Body of pancreas (tissue), 4 donors: ENCODE measurements around the gene CLEC18B. TPM values are rescaled to one million over a fixed set of nuclear protein-coding genes. Genes with fewer than 3 reads are reported as not detected.
"Not testable (repeated sequence)": the region's sequence is repeated elsewhere in the genome, so short reads cannot be mapped to it uniquely, and the experiment has no call there.

ENCODE experiments used
- ATAC-seq: fragments of 150-250 bp; one replicate; pipeline ENCODE4 v1.9.1; 2016
- DNase-seq, 4 donors: peaks; one replicate each; pipeline ENCODE4 v3.0.0-alpha.2; 2019
- H3K27ac ChIP-seq, 4 donors: fragments of 200-600 bp; sonication (generic); 1 replicate in 3 of 4; 2 replicates in 1 of 4; pipeline versions ENCODE4 v1.5.1 to v1.6.1; 2016 to 2019; ENCODE audit warnings: mild to moderate bottlenecking in 1 of 4, mixed read lengths in 1 of 4, moderate library complexity in 1 of 4
- H3K27me3 ChIP-seq, 2 donors: fragments of 200-600 bp; sonication (generic); one replicate each; pipeline ENCODE4 v1.6.0; 2016; ENCODE audit warnings: mild to moderate bottlenecking in 1 of 2
- H3K36me3 ChIP-seq, 2 donors: fragments of 200-600 bp; sonication (generic); replicated peaks in 1 of 2; 2 replicates each; pipeline ENCODE4 v1.5.1; 2016; ENCODE audit warnings: low read depth in 2 of 2; ENCODE audit not compliant: insufficient read depth in 1 of 2
- H3K4me1 ChIP-seq: fragments of 200-600 bp; sonication (generic); one replicate; pipeline ENCODE4 v1.6.0; 2016
- H3K4me3 ChIP-seq, 2 donors: fragments of 200-600 bp; sonication (generic); 1 replicate in 1 of 2; 2 replicates in 1 of 2; pipeline ENCODE4 v1.5.1; 2016 to 2019
- H3K9me3 ChIP-seq, 3 donors: fragments of 200-600 bp; sonication (generic); 1 replicate in 2 of 3; 2 replicates in 1 of 3; pipeline ENCODE4 v1.5.1; 2016
- POLR2A ChIP-seq, 3 donors: fragments of 450-650 bp; IDR thresholded peaks; one replicate each; pipeline ENCODE4 v1.6.1; 2016; ENCODE audit warnings: antibody characterized with exemption in 3 of 3, mild to moderate bottlenecking in 2 of 3
- WGBS, 2 donors: methylation state at CpG; one replicate each; pipeline ENCODE4 v1.1.5; 2017; 5-methylcytosine and 5-hydroxymethylcytosine counted together
- intact Hi-C: fragments of 100-400 bp; cut with DNase I; formaldehyde crosslinking; loops from one replicate; pipeline ENCODE4 v1.15.1; 2023
- total RNA-seq, 2 donors: library from RNA; depleted of rRNA; stranded (reverse); fragments of >200 nt; gene quantifications; one replicate each; pipeline ENCODE4 v1.1.0, GENCODE V29; 2016
- TF ChIP-seq, protein P1 (sequence below), 7 experiments: fragments of 450-650 bp in 4 of 7; fragments of 200-600 bp in 3 of 7; sonication (generic) in 3 of 7; IDR thresholded peaks; one replicate each; pipeline ENCODE4 v1.5.1; 2016 to 2019; ENCODE audit warnings: antibody characterized with exemption in 7 of 7

Gene CLEC18B
- total RNA-seq, 2 donors from 2014 or later, result 0.26 TPM; not detected in 1

DNA sequence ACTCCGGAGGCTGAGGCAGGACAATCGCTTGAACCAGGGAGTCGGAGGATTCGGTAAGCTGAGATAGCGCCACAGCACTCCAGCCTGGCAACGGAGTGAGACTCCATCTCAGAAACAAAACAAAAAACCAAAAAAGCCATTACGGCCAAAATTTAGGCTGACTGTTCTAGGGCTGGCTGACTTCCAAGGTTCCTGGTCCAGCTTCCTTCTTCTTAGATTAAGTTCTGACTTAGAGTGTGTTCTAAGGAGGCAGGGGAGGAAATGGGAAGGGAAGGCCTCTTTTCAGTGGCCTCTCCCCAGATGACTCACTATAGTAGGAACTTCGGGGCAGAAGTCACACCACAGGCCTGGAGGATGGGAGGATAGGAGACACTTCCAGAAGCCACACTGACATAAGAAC, 27.7 kb upstream of the CLEC18B start:
- DNase-seq (peak; percentile 25 to 72 (median 44)), ATAC-seq (peak; percentile 77)
- intact Hi-C loops, result no loop called here
- Histone ChIP-seq H3K4me3 (no peak overlapping the region), H3K9me3 (no peaks in the 10 kb centered on the region), H3K27ac (peak overlapping the region in 2 of 4 donors; percentile 34 to 61), H3K4me1 (peaks cover 6% of the 10 kb centered on the region), H3K36me3 (peaks cover 4 to 16% of the 10 kb centered on the region in 2 donors), H3K27me3 (no peaks in the 10 kb centered on the region)
- WGBS, 2 donors, result 77 to 81% methylated on average over 8 of the region's 8 CpGs
- TF ChIP-seq, protein P1, sequence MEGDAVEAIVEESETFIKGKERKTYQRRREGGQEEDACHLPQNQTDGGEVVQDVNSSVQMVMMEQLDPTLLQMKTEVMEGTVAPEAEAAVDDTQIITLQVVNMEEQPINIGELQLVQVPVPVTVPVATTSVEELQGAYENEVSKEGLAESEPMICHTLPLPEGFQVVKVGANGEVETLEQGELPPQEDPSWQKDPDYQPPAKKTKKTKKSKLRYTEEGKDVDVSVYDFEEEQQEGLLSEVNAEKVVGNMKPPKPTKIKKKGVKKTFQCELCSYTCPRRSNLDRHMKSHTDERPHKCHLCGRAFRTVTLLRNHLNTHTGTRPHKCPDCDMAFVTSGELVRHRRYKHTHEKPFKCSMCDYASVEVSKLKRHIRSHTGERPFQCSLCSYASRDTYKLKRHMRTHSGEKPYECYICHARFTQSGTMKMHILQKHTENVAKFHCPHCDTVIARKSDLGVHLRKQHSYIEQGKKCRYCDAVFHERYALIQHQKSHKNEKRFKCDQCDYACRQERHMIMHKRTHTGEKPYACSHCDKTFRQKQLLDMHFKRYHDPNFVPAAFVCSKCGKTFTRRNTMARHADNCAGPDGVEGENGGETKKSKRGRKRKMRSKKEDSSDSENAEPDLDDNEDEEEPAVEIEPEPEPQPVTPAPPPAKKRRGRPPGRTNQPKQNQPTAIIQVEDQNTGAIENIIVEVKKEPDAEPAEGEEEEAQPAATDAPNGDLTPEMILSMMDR (IDR thresholded peaks at IDR 0.05), result no peak
- no peak for TF ChIP-seq POLR2A (IDR thresholded peaks at IDR 0.05)

DNA sequence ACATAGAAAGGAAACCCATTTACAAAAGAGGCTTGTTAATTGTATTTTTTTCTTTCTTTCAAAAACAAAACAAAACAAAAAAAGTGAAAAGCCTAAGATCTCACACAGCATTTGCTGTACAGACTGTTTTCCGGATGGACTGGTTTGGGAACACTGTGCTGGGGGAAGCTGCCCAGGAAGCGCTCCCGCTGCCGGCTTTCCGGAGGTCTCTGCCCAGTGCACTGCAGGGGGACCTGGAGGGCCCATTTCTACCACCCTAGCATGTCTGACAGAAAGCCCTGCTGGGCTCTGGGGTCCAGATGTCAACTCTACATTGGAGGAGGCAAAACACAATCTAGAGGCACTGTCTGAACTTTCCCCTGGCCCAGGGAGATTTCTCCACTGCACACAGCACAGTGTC, 26.3 kb upstream of the CLEC18B start:
- Histone ChIP-seq H3K27ac (no peak overlapping the region), H3K9me3 (no peaks in the 10 kb centered on the region), H3K36me3 (peaks cover 0 to 11% of the 10 kb centered on the region in 2 donors), H3K4me3 (no peak overlapping the region), H3K4me1 (peaks cover 6% of the 10 kb centered on the region), H3K27me3 (no peaks in the 10 kb centered on the region)
- intact Hi-C loops, result no loop called here
- TF ChIP-seq, protein P1 (IDR thresholded peaks at IDR 0.05), result no peak
- TF ChIP-seq POLR2A (IDR thresholded peaks at IDR 0.05), result no peak
- no peak for ATAC-seq
- WGBS, 2 donors, result 93 to 97% methylated on average over 5 of the region's 5 CpGs
- DNase-seq, result no peak

- no peak for DNase-seq
- H3K4me1 ChIP-seq, result peaks cover 6% of the 10 kb centered on the region
- no peak for ATAC-seq
- intact Hi-C loops, result no loop called here
- no peaks in the 10 kb centered on the region for H3K27me3 ChIP-seq
- no peak for TF ChIP-seq POLR2A (IDR thresholded peaks at IDR 0.05)
- TF ChIP-seq, protein P1 (IDR thresholded peaks at IDR 0.05), result no peak
- H3K27ac ChIP-seq, result no peak overlapping the region
- 92 to 93% methylated on average over 8 of the region's 8 CpGs for WGBS, 2 donors
- H3K9me3 ChIP-seq, result no peaks in the 10 kb centered on the region
- H3K4me3 ChIP-seq, result no peak overlapping the region
- peaks cover 0 to 6% of the 10 kb centered on the region in 2 donors for H3K36me3 ChIP-seq
Measured at GRCh38 chr16:74446866-74447265, 25.6 kb upstream of the CLEC18B start.

GRCh38 chr16:74443624-74444346, 22.5 kb upstream of the CLEC18B start:
- H3K4me3 ChIP-seq, H3K27me3 ChIP-seq, H3K9me3 ChIP-seq, intact Hi-C loops, H3K4me1 ChIP-seq, H3K27ac ChIP-seq, H3K36me3 ChIP-seq, DNase-seq, ATAC-seq: not testable (repeated sequence)
- 94 to 96% methylated on average over 13 of the region's 13 CpGs for WGBS, 2 donors

DNA sequence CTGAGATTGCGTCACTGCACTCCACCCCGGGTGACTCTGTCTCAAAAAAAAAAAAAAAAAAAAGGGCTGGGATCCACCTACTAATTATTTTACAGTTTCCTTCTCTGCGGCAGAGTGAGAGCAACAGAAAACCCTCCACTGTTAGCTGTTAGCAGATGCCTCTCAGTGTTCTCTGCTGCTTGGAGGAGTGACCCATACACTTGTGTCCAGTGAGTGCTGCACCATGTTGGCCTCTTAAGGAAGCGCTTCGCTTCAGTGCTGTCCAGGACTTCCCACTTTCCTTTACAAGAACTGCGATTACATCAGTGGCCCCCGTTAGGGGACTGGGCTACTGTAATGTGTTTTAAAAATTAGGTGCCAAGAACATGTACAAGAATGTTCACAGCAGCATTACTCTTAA, 18.4 kb upstream of the CLEC18B start:
- DNase-seq (no peak), ATAC-seq (no peak)
- WGBS, 2 donors, result 78 to 86% methylated on average over 7 of the region's 7 CpGs
- TF ChIP-seq, protein P1 (IDR thresholded peaks at IDR 0.05), result no peak
- TF ChIP-seq POLR2A (IDR thresholded peaks at IDR 0.05), result no peak
- H3K9me3 ChIP-seq, result no peaks in the 10 kb centered on the region
- intact Hi-C loops, result no loop called here
- no peaks in the 10 kb centered on the region for H3K4me1 ChIP-seq
- H3K4me3 ChIP-seq, result no peak overlapping the region
- H3K27me3 ChIP-seq, result no peaks in the 10 kb centered on the region
- H3K36me3 ChIP-seq, result no peaks in the 10 kb centered on the region
- H3K27ac ChIP-seq, result no peak overlapping the region
